Testis (tissue), 2 donors: ENCODE measurements around the gene PUM2.

Experiments used
- CTCF ChIP-seq, 3 experiments: fragments of 450-650 bp in 2 of 3; fragments of 200-600 bp in 1 of 3; sonication (generic) in 1 of 3; IDR thresholded peaks; one replicate each; pipeline ENCODE4 v1.5.1; 2016 to 2019; ENCODE audit warnings: antibody characterized with exemption in 3 of 3, mild to moderate bottlenecking in 2 of 3, moderate library complexity in 1 of 3
- POLR2A ChIP-seq: fragments of 450-650 bp; IDR thresholded peaks from one replicate; pipeline ENCODE4 v1.6.1; 2017; ENCODE audit warnings: antibody characterized with exemption, mild to moderate bottlenecking, moderate library complexity

GRCh38 chr2:20199633-20200270 lies 150.9 kb downstream of the PUM2 start:
- TF ChIP-seq CTCF (IDR thresholded peaks at IDR 0.05) (no peak), POLR2A (no peak)
